BE2C (cell line): ENCODE measurements around the gene ALDH3A1.

Experiments used
- DNase-seq: peaks from one replicate; pipeline ENCODE4 v3.0.0-alpha.2; 2020
- H3K27me3 ChIP-seq: fragments of 250-450 bp; sonication (Bioruptor Pico); 2 replicates; pipeline ENCODE4 v1.5.1; 2020; ENCODE audit warnings: mild to moderate bottlenecking
- H3K36me3 ChIP-seq: fragments of 250-450 bp; sonication (Bioruptor Pico); 2 replicates; pipeline ENCODE4 v1.5.1; 2020; ENCODE audit warnings: mild to moderate bottlenecking
- H3K4me1 ChIP-seq: fragments of 250-450 bp; sonication (Bioruptor Pico); 2 replicates; pipeline ENCODE4 v1.5.1; 2020
- H3K4me3 ChIP-seq: 2 replicates; pipeline ENCODE4 v1.5.1; 2011; ENCODE audit warnings: low read depth, low read length
- H3K9me3 ChIP-seq: fragments of 250-450 bp; sonication (Bioruptor Pico); 2 replicates; pipeline ENCODE4 v1.5.1; 2020
- TF ChIP-seq, protein P1 (sequence below): IDR thresholded peaks from 2 replicates; pipeline ENCODE4 v1.5.1; 2012; ENCODE audit warnings: mild to moderate bottlenecking, low read depth, low read length

The ALDH3A1 gene

DNA sequence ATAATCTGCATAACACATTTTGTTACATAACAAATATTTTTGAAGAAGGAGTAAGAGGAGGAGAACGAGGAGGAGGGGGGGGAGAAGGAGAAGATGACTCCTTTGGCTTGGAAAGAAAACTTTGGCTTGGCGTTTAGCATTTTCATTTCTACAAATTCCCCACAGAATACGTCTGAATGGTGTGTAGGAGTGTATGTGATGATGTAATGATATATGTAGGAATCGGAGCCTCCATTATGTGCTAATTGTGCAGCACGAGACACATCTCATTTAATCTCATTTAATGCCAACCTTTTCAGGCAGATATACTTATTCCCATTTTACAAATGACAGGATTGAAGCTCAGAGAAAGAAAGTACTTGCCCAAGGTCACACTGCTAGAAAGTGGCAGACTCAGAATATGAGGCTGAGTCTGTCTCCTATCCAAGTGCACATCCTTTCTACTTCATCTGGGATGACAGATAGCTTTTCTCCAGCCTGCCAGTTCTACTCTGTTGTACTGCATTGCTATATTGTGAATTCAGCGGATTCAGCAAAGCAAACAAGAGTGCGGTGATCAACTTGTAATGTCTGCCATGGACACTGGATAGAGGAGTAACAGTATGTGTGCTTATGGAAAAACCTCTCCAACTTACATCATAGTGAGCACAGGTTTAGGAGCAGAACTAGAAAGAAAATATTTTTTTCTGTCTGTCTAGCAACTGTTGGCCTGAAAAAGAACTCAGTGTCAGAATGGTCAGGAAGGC lies 21.3 kb downstream of the ALDH3A1 start:
- peaks cover 4% of the 10 kb centered on the region for H3K4me1 ChIP-seq
- no peaks in the 10 kb centered on the region for H3K27me3 ChIP-seq
- H3K36me3 ChIP-seq, result no peaks in the 10 kb centered on the region
- no peaks in the 10 kb centered on the region for H3K9me3 ChIP-seq
- no peak overlapping the region for H3K4me3 ChIP-seq
- TF ChIP-seq, protein P1, sequence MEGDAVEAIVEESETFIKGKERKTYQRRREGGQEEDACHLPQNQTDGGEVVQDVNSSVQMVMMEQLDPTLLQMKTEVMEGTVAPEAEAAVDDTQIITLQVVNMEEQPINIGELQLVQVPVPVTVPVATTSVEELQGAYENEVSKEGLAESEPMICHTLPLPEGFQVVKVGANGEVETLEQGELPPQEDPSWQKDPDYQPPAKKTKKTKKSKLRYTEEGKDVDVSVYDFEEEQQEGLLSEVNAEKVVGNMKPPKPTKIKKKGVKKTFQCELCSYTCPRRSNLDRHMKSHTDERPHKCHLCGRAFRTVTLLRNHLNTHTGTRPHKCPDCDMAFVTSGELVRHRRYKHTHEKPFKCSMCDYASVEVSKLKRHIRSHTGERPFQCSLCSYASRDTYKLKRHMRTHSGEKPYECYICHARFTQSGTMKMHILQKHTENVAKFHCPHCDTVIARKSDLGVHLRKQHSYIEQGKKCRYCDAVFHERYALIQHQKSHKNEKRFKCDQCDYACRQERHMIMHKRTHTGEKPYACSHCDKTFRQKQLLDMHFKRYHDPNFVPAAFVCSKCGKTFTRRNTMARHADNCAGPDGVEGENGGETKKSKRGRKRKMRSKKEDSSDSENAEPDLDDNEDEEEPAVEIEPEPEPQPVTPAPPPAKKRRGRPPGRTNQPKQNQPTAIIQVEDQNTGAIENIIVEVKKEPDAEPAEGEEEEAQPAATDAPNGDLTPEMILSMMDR, result no peak
- no peak for DNase-seq

DNA sequence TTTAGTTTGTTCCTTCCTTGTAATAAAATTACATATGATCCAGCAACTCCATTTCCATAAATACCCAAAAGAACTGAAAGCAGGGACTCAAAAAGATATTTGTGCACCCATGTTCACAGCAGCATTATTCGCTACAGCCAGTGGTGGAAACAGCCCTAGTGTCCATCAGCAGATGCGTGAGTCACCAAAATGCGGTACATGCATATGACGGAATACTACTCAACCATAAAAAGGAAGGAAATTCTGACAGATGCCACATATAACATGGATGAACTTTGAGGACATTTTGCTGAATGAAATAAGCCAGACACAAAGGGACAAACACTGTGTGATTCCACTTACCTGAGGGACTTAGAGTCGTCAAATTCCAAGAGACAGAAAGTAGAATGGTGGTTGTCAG lies 22.6 kb downstream of the ALDH3A1 start:
- Histone ChIP-seq H3K4me3 (no peak overlapping the region), H3K36me3 (no peaks in the 10 kb centered on the region), H3K27me3 (no peaks in the 10 kb centered on the region), H3K9me3 (no peaks in the 10 kb centered on the region), H3K4me1 (peaks cover 4% of the 10 kb centered on the region)
- TF ChIP-seq, protein P1, result no peak
- DNase-seq, result no peak

DNA sequence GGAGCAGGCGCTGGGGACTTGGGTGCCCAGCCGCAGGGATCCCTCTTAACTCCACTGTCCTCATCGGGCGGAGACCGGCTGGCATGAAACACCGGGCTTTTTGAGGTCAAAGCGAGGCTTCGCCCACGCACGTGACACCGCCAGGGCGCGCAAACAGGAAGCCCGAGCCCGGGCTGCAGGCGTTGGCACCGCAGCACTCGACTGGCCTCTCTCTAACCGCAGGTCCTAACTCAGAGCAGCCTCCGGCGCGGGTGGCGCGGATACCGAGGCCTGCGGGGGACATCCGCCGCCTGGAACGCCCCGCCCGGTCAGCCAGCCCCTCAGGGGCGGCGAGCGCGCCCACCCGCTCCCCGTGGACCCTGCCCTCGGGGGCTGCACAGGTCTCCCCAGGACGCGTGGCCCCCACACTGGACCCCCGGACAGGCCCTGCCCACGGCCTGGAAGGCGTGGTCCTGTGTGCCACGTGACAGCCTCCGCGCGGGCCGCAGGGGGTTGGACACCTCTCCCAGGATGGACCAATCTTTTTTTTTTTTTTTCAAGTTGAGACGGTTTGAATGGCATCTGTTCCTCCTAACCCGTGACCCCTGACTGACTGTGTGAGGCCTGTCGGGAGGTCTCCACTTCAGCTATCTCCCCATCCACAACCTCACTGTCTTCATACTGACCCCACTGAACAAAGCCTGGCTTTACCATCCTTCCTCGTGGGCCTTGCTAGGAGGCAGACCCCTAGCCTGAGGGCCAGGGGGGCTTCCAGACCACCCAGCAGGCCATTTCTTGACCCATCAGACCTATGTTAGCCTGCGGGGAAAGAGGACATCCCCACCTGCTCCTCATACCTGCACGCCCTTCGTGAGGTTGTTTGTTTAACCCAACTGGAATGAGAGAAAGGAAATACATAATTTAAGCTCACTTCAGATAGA lies 23.3 kb downstream of the ALDH3A1 start:
- Histone ChIP-seq H3K4me1 (peaks cover 4% of the 10 kb centered on the region), H3K9me3 (no peaks in the 10 kb centered on the region), H3K36me3 (no peaks in the 10 kb centered on the region), H3K27me3 (no peaks in the 10 kb centered on the region), H3K4me3 (no peak overlapping the region)
- TF ChIP-seq, protein P1, result no peak
- no peak for DNase-seq

DNA sequence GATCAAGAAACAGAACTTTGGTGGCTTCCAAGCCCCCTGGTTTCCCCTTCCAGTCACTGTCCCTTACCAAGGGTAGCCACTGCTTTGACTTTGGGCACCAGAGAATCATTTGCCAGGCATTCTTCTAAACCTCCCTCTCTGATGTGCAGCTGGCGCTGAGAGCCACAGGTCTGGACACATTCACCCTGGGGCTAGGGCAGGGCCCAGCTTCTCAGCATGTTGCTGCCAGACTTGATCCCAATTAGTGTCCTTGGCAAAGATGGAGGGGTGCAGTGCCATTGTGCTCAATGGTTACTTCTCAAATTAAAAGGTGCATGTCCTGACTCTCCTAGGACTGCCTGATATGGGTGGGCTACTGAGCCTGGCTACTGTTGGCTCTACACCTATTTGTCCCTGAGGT lies 24.1 kb downstream of the ALDH3A1 start:
- TF ChIP-seq, protein P1, result no peak
- Histone ChIP-seq H3K36me3 (no peaks in the 10 kb centered on the region), H3K9me3 (no peaks in the 10 kb centered on the region), H3K4me3 (no peak overlapping the region), H3K27me3 (no peaks in the 10 kb centered on the region), H3K4me1 (peaks cover 4% of the 10 kb centered on the region)
- DNase-seq, result no peak

DNA sequence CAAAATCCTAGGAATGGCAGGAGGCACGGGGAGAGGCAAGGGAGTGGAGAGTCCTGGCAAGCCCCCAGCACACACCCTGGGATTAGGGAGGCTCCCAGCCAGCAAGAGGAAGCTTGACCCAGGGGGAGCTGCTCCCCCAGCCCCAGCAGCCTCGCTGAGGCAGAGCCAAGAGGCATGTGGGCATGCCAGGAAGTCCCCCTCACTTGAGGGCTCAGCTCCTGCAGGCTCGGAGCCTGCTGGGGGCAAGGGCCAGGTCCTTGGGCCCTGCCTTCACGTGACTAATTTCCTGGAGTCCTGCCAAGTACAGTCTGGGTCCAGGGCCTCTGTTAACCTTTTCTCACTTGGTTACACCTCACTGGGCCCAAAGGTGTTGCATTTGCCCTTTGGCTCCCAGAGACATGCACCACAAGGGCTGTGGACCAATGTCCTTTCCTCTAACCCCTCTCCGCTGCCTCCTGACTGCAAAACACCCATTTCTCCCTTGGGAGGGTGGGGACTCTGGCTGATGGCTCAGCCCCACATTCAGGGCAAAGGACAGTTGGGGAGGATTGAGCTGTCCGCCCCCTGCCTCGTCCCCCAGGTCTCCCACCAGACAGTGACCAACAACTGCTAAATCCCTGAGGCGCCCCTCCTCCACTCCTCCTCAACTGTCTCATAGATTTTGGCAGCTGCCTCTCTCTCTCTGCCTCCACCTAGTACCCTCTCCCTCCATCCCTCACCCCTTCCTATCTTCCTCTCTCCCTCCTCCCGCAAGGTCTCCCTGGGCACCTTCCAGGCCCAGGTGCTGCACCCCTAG lies 27.3 kb downstream of the ALDH3A1 start:
- no peaks in the 10 kb centered on the region for H3K9me3 ChIP-seq
- TF ChIP-seq, protein P1, result no peak
- no peak overlapping the region for H3K4me3 ChIP-seq
- no peaks in the 10 kb centered on the region for H3K36me3 ChIP-seq
- no peaks in the 10 kb centered on the region for H3K4me1 ChIP-seq
- no peak for DNase-seq
- H3K27me3 ChIP-seq, result no peaks in the 10 kb centered on the region
